Neural cell (in vitro differentiated cells): Measurements from ENCODE around the gene CD83.
"Not testable (repeated sequence)": the region's sequence is repeated elsewhere in the genome, so short reads cannot be mapped to it uniquely, and the experiment has no call there.

Experiments used
- CTCF ChIP-seq: fragments of 450-650 bp; IDR thresholded peaks from 2 replicates; pipeline ENCODE4 v1.5.1; 2014; ENCODE audit warnings: antibody characterized with exemption, mild to moderate bottlenecking, moderate library complexity; ENCODE audit not compliant: poor library complexity, severe bottlenecking
- EP300 ChIP-seq: fragments of 450-650 bp; conservative IDR thresholded peaks from 2 replicates; pipeline ENCODE4 v1.6.1; 2014; ENCODE audit warnings: antibody characterized with exemption, mild to moderate bottlenecking, moderate library complexity; ENCODE audit not compliant: poor library complexity, severe bottlenecking
- RAD21 ChIP-seq: fragments of 450-650 bp; conservative IDR thresholded peaks from 2 replicates; pipeline ENCODE4 v1.6.1; 2014; ENCODE audit warnings: antibody characterized with exemption, mild to moderate bottlenecking, moderate library complexity
- REST ChIP-seq: IDR thresholded peaks from 2 replicates; pipeline ENCODE4 v1.6.1; 2012; ENCODE audit warnings: borderline replicate concordance
- SMC3 ChIP-seq: fragments of 450-650 bp; conservative IDR thresholded peaks from 2 replicates; pipeline ENCODE4 v1.6.1; 2014; ENCODE audit warnings: antibody characterized with exemption, mild to moderate bottlenecking, moderate library complexity; ENCODE audit not compliant: poor library complexity
- TAF1 ChIP-seq: IDR thresholded peaks from 2 replicates; pipeline ENCODE4 v1.6.1; 2012; ENCODE audit warnings: low read depth

GRCh38 chr6:14151300-14151699 lies 33.7 kb downstream of the CD83 start:
- not testable (repeated sequence) for TF ChIP-seq REST, CTCF, RAD21, EP300, TAF1, SMC3
